CD4-positive, CD25-positive, alpha-beta regulatory T cell (primary cell): ENCODE results near the gene CAPN9. TPM values are rescaled to one million over a fixed set of nuclear protein-coding genes. Genes with fewer than 3 reads are reported as not detected.
A peak's percentile ranks its signal among the peaks of the same experiment; 100 is the strongest.

Experiments
- ATAC-seq, 2 donors: fragments of 150-1000 bp; cut with Tn5 transposase; one replicate each; pipeline ENCODE4 v1.10.0; 2021; ENCODE audit warnings: low read depth in 2 of 2, moderate number of reproducible peaks in 2 of 2, moderate library complexity in 1 of 2
- DNase-seq, 3 donors: peaks; one replicate each; pipeline versions ENCODE4 v3.0.0 to v3.0.0-alpha.2; 2012 to 2022; ENCODE audit warnings: mixed read lengths in 1 of 3
- H3K27ac ChIP-seq: one replicate; pipeline ENCODE4 v1.7.0; 2013; ENCODE audit warnings: mild to moderate bottlenecking, low read length; ENCODE audit not compliant: insufficient read depth, poor library complexity, severe bottlenecking
- H3K27me3 ChIP-seq: one replicate; pipeline ENCODE4 v1.7.0; 2013; ENCODE audit warnings: low read length; ENCODE audit not compliant: control insufficient read depth, insufficient read depth
- H3K36me3 ChIP-seq: one replicate; pipeline ENCODE4 v1.7.0; 2013; ENCODE audit warnings: mild to moderate bottlenecking, low read length, moderate library complexity; ENCODE audit not compliant: control insufficient read depth, insufficient read depth
- H3K4me1 ChIP-seq: 2 replicates; pipeline ENCODE4 v1.7.0; 2013; ENCODE audit warnings: mild to moderate bottlenecking, low read length; ENCODE audit not compliant: insufficient read depth, control insufficient read depth, poor library complexity, severe bottlenecking
- H3K4me3 ChIP-seq: one replicate; pipeline ENCODE4 v1.7.0; 2013; ENCODE audit warnings: low read depth, mild to moderate bottlenecking, low read length, moderate library complexity
- H3K9me3 ChIP-seq, 2 experiments: 1 replicate in 1 of 2; 2 replicates in 1 of 2; pipeline ENCODE4 v1.7.0; 2013; ENCODE audit warnings: low read length in 2 of 2, mild to moderate bottlenecking in 1 of 2, moderate library complexity in 1 of 2; ENCODE audit not compliant: control insufficient read depth in 2 of 2
- H3K27ac Mint-ChIP-seq, 3 donors: one replicate each; pipeline ENCODE4 v1.8.0; 2020 to 2022; ENCODE audit warnings: mild to moderate bottlenecking in 3 of 3, mixed read lengths in 3 of 3, moderate library complexity in 2 of 3
- H3K27me3 Mint-ChIP-seq: one replicate; pipeline ENCODE4 v1.8.0; 2022; ENCODE audit warnings: mild to moderate bottlenecking, mixed read lengths
- H3K36me3 Mint-ChIP-seq: one replicate; pipeline ENCODE4 v1.8.0; 2020; ENCODE audit warnings: mixed read lengths
- H3K4me1 Mint-ChIP-seq, 4 donors: one replicate each; pipeline ENCODE4 v1.8.0; 2020 to 2022; ENCODE audit warnings: mixed read lengths in 4 of 4, mild to moderate bottlenecking in 1 of 4
- H3K4me3 Mint-ChIP-seq, 4 donors: one replicate each; pipeline ENCODE4 v1.8.0; 2020 to 2022; ENCODE audit warnings: mild to moderate bottlenecking in 4 of 4, mixed read lengths in 4 of 4, moderate library complexity in 3 of 4
- H3K9me3 Mint-ChIP-seq, 7 donors: one replicate each; pipeline ENCODE4 v1.8.0; 2020 to 2022; ENCODE audit warnings: mixed read lengths in 7 of 7, mild to moderate bottlenecking in 3 of 7, moderate library complexity in 2 of 7
- polyA plus RNA-seq, 4 donors: library from polyadenylated mRNA; unstranded; fragments of 300-500 nt; fragmentation: Illumina TruSeq; gene quantifications; one replicate each; pipeline ENCODE4 v1.2.3, GENCODE V29; 2021
- total RNA-seq: library from RNA; stranded (reverse); gene quantifications from one replicate; pipeline ENCODE4 v1.2.3, GENCODE V29; 2022

CAPN9 gene
- total and polyA plus RNA-seq, 5 donors from 2014 or later: not detected

DNA sequence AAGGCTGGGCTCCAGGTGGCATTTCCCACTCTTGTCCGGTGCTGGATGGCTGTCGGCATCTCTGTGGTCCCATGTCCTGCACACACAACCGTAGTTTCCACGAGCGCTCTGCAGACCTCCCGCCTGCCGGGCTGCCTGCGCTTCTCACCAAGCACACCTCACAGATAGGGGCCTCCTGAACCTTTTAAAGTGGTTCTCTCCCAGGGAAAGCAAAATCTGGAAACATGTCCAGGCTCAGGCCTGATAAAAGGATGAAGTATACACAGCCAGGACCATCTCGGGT lies 46.2 kb downstream of the CAPN9 start:
- Histone ChIP-seq H3K4me3 (no peak overlapping the region), H3K36me3 (no peaks in the 10 kb centered on the region), H3K27ac (no peak overlapping the region), H3K9me3 (no peaks in the 10 kb centered on the region), H3K27me3 (no peaks in the 10 kb centered on the region), H3K4me1 (no peaks in the 10 kb centered on the region)
- no peaks in the 10 kb centered on the region for H3K36me3 Mint-ChIP-seq
- no peak overlapping the region for H3K4me3 Mint-ChIP-seq
- DNase-seq: no peak
- H3K27me3 Mint-ChIP-seq: peaks cover 22% of the 10 kb centered on the region
- no peak overlapping the region for H3K27ac Mint-ChIP-seq
- no peaks in the 10 kb centered on the region for H3K4me1 Mint-ChIP-seq
- H3K9me3 Mint-ChIP-seq: no peaks in the 10 kb centered on the region
- ATAC-seq: no peak

DNA sequence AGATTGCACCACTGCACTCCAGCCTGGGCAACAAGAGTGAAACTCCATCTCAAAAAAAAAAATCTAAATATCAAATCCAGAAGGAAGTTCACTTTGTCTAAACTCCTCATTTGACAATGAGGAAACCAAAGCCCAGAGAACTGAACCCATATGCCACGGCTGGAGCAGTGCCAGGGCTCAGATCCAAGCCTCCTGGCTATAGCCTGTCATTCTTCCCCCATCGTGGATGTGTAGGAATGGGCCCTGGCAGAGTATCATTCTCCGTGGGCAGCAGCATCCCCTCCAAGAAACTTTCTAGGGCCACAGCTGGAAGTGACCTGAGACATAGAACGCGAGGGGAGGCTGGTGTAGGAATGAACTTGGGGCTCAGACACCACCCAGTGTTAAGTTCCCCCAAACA lies 47.2 kb downstream of the CAPN9 start:
- Histone ChIP-seq H3K4me3 (no peak overlapping the region), H3K4me1 (no peaks in the 10 kb centered on the region), H3K9me3 (no peaks in the 10 kb centered on the region), H3K27me3 (no peaks in the 10 kb centered on the region), H3K36me3 (no peaks in the 10 kb centered on the region), H3K27ac (no peak overlapping the region)
- H3K4me1 Mint-ChIP-seq: no peaks in the 10 kb centered on the region
- ATAC-seq: no peak
- peaks cover 30% of the 10 kb centered on the region for H3K27me3 Mint-ChIP-seq
- H3K36me3 Mint-ChIP-seq: no peaks in the 10 kb centered on the region
- H3K9me3 Mint-ChIP-seq: no peaks in the 10 kb centered on the region
- H3K4me3 Mint-ChIP-seq: no peak overlapping the region
- no peak overlapping the region for H3K27ac Mint-ChIP-seq
- no peak for DNase-seq

DNA sequence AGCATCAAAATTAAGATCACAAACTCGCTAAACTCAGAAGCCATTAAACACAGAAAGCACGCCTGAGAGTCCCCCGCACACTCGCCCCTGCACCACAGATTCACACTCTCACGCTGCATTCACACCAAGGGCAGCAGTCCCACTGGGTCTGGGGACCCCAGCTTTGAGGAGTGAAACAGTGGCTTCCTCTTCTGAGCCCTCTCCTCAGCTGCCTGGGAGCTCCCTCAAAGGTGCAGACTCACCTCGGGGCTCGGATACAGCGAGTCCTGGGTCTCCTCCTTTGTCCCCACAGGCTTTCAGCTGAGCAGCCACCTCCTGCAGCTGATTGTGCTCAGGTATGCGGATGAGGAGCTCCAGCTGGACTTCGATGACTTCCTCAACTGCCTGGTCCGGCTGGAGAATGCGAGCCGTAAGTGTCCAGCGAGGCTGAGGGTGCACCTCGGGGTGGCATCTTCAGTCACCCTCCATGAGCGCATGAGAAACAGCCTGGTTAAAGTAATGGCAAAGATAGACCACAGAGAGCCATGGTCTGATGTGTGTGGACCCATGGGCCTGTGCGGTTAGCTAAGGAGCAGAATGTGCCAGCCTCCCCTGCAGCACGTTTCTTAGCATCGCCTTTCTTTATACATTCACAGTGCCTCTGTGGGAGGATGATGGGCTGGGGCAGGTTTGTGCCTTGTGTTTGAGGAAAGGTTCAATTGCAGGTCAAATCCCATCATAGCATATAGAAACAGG lies 47.9 kb downstream of the CAPN9 start:
- H3K36me3 Mint-ChIP-seq: no peaks in the 10 kb centered on the region
- no peaks in the 10 kb centered on the region for H3K4me1 ChIP-seq
- no peak overlapping the region for H3K27ac Mint-ChIP-seq
- peaks cover 30% of the 10 kb centered on the region for H3K27me3 Mint-ChIP-seq
- H3K27ac ChIP-seq: no peak overlapping the region
- H3K27me3 ChIP-seq: no peaks in the 10 kb centered on the region
- no peak for DNase-seq
- H3K4me1 Mint-ChIP-seq: no peaks in the 10 kb centered on the region
- H3K9me3 Mint-ChIP-seq: no peaks in the 10 kb centered on the region
- no peak overlapping the region for H3K4me3 ChIP-seq
- ATAC-seq: no peak
- no peak overlapping the region for H3K4me3 Mint-ChIP-seq
- H3K36me3 ChIP-seq: no peaks in the 10 kb centered on the region
- no peaks in the 10 kb centered on the region for H3K9me3 ChIP-seq

DNA sequence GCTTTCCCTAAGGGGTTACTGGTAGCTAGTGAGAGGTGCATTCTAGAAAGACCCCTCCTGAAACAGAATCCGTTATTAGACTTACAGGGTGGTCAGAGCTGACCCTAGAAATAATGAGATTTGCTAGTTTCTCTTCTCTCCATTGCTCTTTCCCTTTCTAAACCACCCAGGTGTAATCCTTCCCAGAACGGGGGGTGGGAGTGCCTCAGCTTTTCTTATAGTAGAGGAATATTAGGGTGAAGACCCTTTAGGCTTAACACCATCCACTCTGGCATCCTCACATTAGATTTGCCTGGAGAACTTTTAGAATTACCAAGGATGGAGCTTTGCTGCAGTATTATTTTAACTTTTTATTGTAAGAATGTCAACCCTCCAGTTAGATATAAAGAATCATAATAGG lies 49.4 kb downstream of the CAPN9 start:
- peaks cover 0 to 5% (median 0%) of the 10 kb centered on the region in 7 donors for H3K9me3 Mint-ChIP-seq
- no peaks in the 10 kb centered on the region for H3K4me1 Mint-ChIP-seq
- peaks cover 33% of the 10 kb centered on the region for H3K27me3 Mint-ChIP-seq
- H3K27ac Mint-ChIP-seq: no peak overlapping the region
- Histone ChIP-seq H3K9me3 (no peaks in the 10 kb centered on the region), H3K27ac (no peak overlapping the region), H3K4me3 (no peak overlapping the region), H3K4me1 (no peaks in the 10 kb centered on the region), H3K27me3 (no peaks in the 10 kb centered on the region), H3K36me3 (no peaks in the 10 kb centered on the region)
- H3K4me3 Mint-ChIP-seq: no peak overlapping the region
- no peak for ATAC-seq
- H3K36me3 Mint-ChIP-seq: no peaks in the 10 kb centered on the region
- DNase-seq: no peak

DNA sequence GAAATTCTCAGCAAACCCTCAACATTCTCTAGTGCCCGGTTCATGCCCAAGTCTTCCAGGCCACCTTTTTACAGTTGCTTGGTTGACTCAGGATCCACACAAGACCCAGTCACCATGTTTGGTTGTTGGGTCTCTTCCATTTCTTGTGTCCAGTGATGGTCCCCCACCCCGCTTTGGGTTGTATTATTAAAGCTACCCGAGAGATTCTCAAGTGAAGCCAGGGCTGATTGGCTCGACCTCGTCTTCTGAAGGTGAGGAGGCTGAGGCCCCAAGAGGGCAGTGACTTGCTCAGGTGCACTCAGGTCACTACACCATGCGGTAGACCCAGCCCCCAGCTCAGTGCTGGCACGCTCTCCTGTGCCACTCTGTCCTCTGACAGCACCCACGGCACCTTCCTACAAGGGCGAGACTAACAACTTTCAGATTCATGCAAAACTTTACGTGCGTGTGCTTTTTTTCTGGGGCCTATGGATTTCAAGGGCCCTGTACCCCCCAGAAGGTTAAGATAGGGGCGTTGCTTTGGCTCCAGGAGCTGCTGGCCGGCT lies 50.3 kb downstream of the CAPN9 start:
- Histone ChIP-seq H3K4me1 (no peaks in the 10 kb centered on the region), H3K27ac (no peak overlapping the region), H3K9me3 (no peaks in the 10 kb centered on the region), H3K36me3 (no peaks in the 10 kb centered on the region), H3K4me3 (no peak overlapping the region), H3K27me3 (no peaks in the 10 kb centered on the region)
- Mint-ChIP-seq H3K27me3 (peaks cover 40% of the 10 kb centered on the region), H3K9me3 (peaks cover 0 to 5% (median 0%) of the 10 kb centered on the region in 7 donors), H3K4me3 (no peak overlapping the region), H3K36me3 (no peaks in the 10 kb centered on the region), H3K27ac (no peak overlapping the region), H3K4me1 (no peaks in the 10 kb centered on the region)
- ATAC-seq (no peak), DNase-seq (no peak)

DNA sequence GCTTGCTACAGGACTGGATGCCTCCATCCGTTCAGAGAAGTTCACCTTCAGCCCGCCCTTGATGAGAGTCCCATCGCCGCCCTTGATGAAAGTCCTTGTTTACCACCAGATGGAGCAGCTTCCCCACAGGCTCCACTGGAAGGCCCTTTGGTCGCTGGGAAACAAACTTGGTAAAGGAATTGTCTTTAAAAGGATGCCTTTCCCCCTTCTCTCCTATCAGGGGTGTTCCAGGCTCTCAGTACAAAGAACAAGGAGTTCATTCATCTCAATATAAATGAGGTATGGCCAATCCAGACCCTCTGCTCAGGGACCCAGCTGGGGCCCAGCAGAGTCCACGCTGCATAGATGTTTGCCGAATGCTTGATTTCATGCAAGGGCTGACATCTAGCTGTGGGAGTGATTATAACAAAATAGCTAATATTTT lies 50.8 kb downstream of the CAPN9 start:
- Histone ChIP-seq H3K4me1 (no peaks in the 10 kb centered on the region), H3K27me3 (no peaks in the 10 kb centered on the region), H3K27ac (no peak overlapping the region), H3K4me3 (no peak overlapping the region), H3K36me3 (no peaks in the 10 kb centered on the region), H3K9me3 (no peaks in the 10 kb centered on the region)
- DNase-seq: peak in 1 of 3 donors; percentile 16
- Mint-ChIP-seq H3K36me3 (no peaks in the 10 kb centered on the region), H3K27ac (no peak overlapping the region), H3K4me1 (no peaks in the 10 kb centered on the region), H3K4me3 (no peak overlapping the region), H3K27me3 (peaks cover 41% of the 10 kb centered on the region), H3K9me3 (peaks cover 0 to 5% (median 0%) of the 10 kb centered on the region in 7 donors)
- no peak for ATAC-seq

- ATAC-seq (no peak), DNase-seq (no peak)
- Histone ChIP-seq H3K27me3 (no peaks in the 10 kb centered on the region), H3K27ac (no peak overlapping the region), H3K4me3 (no peak overlapping the region), H3K9me3 (no peaks in the 10 kb centered on the region), H3K4me1 (no peaks in the 10 kb centered on the region), H3K36me3 (no peaks in the 10 kb centered on the region)
- H3K4me1 Mint-ChIP-seq: no peaks in the 10 kb centered on the region
- H3K27me3 Mint-ChIP-seq: peaks cover 41% of the 10 kb centered on the region
- peaks cover 0 to 5% (median 0%) of the 10 kb centered on the region in 7 donors for H3K9me3 Mint-ChIP-seq
- no peak overlapping the region for H3K27ac Mint-ChIP-seq
- H3K36me3 Mint-ChIP-seq: no peaks in the 10 kb centered on the region
- no peak overlapping the region for H3K4me3 Mint-ChIP-seq
Measured at GRCh38 chr1:230798491-230798890, 51.3 kb downstream of the CAPN9 start.
